ENCODE results near the gene ARAP3. TPM values are rescaled to one million over a fixed set of nuclear protein-coding genes. Genes with fewer than 3 reads are reported as not detected.
A peak's percentile ranks its signal among the peaks of the same experiment; 100 is the strongest.

Gene ARAP3
- total and polyA plus RNA-seq, 12 donors, result 10.8 to 27.3 (median 13.6) TPM

GRCh38 chr5:141668601-141669265 is 13.3 kb downstream of the ARAP3 start:
- Histone ChIP-seq H3K9me3 (no peaks in the 10 kb centered on the region), H3K4me1 (peaks cover 0 to 16% (median 4%) of the 10 kb centered on the region in 9 donors), H3K4me3 (no peak overlapping the region), H3K36me3 (peaks cover 0 to 86% (median 13%) of the 10 kb centered on the region in 9 donors), H3K27ac (no peak overlapping the region), H3K27me3 (no peaks in the 10 kb centered on the region)
- no peak for ATAC-seq
- 76 to 85% methylated on average over 8 of the region's 8 CpGs for WGBS, 2 donors
- intact Hi-C loops (cut with DNase I), result loop anchor here in 1 of 10 donors (10.0 kb wide), 1 partner anchor 1226 kb away; no protein-coding TSS in a partner anchor
- TF ChIP-seq CTCF (IDR thresholded peaks at IDR 0.05), result no peak
- no peak for DNase-seq

- ATAC-seq (no peak), DNase-seq (no peak)
- Histone ChIP-seq H3K9me3 (no peaks in the 10 kb centered on the region), H3K27me3 (no peaks in the 10 kb centered on the region), H3K4me3 (no peak overlapping the region), H3K27ac (no peak overlapping the region), H3K4me1 (peaks cover 0 to 10% (median 4%) of the 10 kb centered on the region in 9 donors), H3K36me3 (peaks cover 0 to 88% (median 18%) of the 10 kb centered on the region in 9 donors)
- 85 to 89% methylated on average over 18 of the region's 18 CpGs for WGBS, 2 donors
- no peak for TF ChIP-seq CTCF (IDR thresholded peaks at IDR 0.05)
- intact Hi-C loops (cut with DNase I), result loop anchor here in 2 of 10 donors (1.0 to 10.0 kb wide), 2 partner anchors 294 to 1229 kb away; no protein-coding TSS in a partner anchor
Observed at GRCh38 chr5:141665995-141666940, 15.8 kb downstream of the ARAP3 start.

- Histone ChIP-seq H3K9me3 (no peaks in the 10 kb centered on the region), H3K27ac (no peak overlapping the region), H3K4me1 (peaks cover 0 to 10% (median 4%) of the 10 kb centered on the region in 9 donors), H3K27me3 (no peaks in the 10 kb centered on the region), H3K4me3 (no peak overlapping the region), H3K36me3 (peaks cover 0 to 88% (median 10%) of the 10 kb centered on the region in 9 donors)
- 36 to 39% methylated on average over 13 of the region's 13 CpGs for WGBS, 2 donors
- ATAC-seq (peak; percentile 75 to 85 (median 80)), DNase-seq (peak; percentile 70 to 79)
- intact Hi-C loops (cut with DNase I), result loop anchor here in 2 of 10 donors (1.0 to 10.0 kb wide), 2 partner anchors 295 to 1230 kb away; no protein-coding TSS in a partner anchor
- peak; percentile 76 to 93 (median 89) for TF ChIP-seq CTCF (IDR thresholded peaks at IDR 0.05)
Observed at GRCh38 chr5:141664733-141665461, 17.1 kb downstream of the ARAP3 start.
